ENCODE measurements around the gene RPL13A.
A peak's percentile ranks its signal among the peaks of the same experiment; 100 is the strongest.
"Not testable (repeated sequence)": the region's sequence is repeated elsewhere in the genome, so short reads cannot be mapped to it uniquely, and the experiment has no call there.

RPL13A gene

DNA sequence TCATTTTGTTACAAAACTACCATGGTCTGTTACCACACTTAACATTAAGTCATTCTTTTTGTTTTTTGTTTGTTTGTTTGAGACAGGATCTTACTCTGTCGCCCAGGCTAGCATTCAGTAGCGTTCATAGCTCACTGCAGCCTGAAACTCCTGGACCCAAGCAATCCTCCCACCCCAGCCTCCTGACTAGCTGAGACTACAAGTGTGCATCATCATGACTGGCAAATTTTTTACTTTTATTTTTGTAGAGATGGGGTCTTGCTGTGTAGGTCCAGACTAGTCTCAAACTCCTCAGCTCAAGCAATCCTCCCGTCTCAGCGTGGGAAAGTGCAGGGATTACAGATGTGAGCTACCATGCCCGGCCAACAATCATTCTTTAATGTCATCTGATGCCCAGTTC, 31.1 kb upstream of the RPL13A start:
- no peak for DNase-seq (ENCODE audit: low read depth)

DNA sequence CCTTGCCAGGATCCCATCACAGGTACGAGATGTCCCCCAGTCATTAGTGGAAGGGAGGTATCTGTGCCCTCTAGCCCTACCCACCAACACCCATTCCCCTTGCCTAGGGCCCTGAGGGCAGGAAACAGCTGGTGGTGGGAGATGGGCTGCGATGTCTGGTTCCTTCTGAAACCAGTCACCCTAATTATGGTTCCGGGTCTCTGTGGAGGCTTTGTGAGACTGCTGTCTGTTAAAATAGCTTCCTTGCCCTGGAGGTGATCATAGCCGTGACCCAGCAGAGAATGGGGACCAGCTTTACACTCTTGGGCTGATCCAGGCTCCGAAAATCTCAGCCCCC, 28.9 kb upstream of the RPL13A start:
- no peak for DNase-seq (ENCODE audit: low read depth)

DNA sequence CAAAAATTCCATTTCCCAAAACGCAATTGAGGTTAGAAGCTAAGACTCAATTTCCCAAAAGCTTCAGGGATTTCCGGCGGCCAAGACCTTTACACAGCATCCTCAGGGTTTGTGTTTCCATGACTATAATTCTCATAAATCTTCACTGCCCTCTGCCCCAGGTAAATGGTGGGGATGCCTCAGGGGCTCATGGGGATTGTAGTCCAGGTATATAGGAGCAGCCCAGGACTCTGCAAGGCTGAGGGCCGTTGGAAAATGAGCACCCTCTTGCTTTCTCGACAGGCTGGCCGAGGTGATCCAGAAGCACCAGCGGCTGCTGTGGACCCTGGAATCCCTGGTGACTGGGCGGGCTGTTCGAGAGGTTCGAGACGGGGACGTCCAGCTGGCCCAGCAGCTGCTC, 28.0 kb upstream of the RPL13A start:
- no peak for DNase-seq (ENCODE audit: low read depth)

DNA sequence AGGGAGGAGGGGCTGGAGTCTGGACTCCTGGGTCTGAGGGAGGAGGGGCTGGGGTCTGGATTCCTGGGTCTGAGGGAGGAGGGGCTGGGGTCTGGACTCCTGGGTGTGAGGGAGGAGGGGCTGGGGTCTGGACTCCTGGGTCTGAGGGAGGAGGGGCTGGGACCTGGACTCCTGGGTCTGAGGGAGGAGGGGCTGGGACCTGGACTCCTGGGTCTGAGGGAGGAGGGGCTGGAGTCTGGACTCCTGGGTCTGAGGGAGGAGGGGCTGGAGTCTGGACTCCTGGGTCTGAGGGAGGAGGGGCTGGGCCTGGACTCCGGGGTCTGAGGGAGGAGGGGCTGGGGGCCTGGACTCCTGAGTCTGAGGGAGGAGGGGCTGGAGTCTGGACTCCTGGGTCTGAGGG, 26.3 kb upstream of the RPL13A start:
- DNase-seq (ENCODE audit: low read depth): not testable (repeated sequence)

DNA sequence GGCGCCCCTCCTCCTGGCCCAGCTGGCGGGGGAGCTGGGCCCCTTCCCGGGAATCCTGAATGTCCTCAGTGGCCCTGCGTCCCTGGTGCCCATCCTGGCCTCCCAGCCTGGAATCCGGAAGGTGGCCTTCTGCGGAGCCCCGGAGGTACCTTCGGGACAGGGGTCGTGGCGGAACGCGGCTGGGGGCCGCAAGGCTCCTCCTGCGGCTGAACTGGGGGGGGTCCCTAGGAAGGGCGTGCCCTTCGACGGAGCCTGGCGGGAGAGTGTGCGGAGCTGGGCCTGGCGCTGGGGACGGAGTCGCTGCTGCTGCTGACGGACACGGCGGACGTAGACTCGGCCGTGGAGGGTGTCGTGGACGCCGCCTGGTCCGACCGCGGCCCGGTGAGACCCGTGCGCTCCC, 25.8 kb upstream of the RPL13A start:
- DNase-seq (ENCODE audit: low read depth): no peak

DNA sequence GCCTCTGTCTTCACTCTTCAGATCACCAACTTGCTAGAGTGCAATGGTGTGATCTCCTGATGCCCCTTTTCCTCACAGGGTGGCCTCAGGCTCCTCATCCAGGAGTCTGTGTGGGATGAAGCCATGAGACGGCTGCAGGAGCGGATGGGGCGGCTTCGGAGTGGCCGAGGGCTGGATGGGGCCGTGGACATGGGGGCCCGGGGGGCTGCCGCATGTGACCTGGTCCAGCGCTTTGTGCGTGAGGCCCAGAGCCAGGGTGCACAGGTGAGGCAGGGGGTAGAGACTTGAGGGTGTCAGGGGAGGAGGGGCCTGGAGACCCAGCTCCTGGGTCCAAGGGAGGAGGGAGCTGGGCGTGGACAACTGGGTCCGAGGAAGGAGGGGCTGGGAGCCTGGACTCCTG, 24.9 kb upstream of the RPL13A start:
- DNase-seq (ENCODE audit: low read depth): no peak

DNA sequence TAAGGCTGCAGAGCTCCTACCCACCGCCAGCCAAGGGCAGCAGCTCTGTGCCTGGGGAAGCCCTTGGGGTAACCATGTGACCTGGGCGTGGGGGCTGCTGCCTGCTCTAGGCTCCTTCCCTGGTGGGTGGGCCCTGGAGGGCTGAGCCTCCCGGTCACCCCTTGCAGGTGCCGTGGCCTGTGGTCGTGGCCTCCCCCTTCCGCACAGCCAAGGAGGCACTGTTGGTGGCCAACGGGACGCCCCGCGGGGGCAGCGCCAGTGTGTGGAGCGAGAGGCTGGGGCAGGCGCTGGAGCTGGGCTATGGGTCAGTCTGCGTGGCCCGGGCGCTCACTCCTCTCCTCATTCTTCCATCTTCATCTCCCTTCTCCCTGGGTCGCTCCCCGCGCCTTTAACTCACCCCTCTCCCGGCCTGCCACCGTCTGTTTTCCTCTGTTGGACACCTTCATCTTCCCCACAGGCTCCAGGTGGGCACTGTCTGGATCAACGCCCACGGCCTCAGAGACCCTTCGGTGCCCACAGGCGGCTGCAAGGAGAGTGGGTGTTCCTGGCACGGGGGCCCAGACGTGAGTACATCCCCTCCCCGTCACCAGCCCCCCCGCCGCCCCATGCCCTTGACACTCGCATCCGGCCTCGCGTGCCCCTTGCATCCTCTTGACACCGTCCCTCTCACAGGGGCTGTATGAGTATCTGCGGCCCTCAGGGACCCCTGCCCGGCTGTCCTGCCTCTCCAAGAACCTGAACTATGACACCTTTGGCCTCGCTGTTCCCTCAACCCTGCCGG, 23.3 kb upstream of the RPL13A start:
- DNase-seq (ENCODE audit: low read depth): no peak

DNA sequence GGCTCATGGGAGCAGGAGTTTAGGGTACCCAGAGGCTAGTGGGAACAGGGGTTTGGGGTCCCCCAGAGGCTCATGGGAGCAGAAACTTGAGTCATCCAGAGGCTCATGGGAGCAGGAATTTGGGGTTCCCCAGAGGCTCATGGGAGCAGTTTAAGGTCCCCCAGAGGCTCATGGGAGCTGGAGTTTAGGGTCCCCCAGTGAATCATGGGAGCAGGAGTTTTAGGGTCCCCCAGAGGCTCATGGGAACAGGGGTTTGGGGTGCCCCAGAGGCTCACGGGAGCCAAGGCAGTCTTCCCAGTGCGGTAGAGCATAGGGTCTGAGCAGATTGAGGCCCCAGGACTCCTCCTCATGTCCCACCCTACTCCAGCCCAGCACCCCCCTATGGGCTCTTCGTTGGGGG, 22.0 kb upstream of the RPL13A start:
- no peak for DNase-seq (ENCODE audit: low read depth)

DNA sequence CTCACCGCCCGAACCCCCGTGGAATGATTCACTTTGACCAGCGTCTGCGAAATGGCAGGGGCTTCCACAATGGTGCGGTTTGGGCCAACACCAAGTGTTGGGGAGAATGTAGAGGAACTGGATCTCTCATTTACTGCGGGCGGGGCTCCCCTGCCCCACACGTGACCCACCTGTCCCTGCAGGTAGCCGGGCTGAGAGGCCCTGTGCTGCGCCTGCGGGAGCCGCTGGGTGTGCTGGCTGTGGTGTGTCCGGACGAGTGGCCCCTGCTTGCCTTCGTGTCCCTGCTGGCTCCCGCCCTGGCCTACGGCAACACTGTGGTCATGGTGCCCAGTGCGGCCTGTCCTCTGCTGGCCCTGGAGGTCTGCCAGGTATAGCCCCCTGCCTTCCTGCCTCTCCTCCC, 19.2 kb upstream of the RPL13A start:
- no peak for DNase-seq (ENCODE audit: low read depth)

DNA sequence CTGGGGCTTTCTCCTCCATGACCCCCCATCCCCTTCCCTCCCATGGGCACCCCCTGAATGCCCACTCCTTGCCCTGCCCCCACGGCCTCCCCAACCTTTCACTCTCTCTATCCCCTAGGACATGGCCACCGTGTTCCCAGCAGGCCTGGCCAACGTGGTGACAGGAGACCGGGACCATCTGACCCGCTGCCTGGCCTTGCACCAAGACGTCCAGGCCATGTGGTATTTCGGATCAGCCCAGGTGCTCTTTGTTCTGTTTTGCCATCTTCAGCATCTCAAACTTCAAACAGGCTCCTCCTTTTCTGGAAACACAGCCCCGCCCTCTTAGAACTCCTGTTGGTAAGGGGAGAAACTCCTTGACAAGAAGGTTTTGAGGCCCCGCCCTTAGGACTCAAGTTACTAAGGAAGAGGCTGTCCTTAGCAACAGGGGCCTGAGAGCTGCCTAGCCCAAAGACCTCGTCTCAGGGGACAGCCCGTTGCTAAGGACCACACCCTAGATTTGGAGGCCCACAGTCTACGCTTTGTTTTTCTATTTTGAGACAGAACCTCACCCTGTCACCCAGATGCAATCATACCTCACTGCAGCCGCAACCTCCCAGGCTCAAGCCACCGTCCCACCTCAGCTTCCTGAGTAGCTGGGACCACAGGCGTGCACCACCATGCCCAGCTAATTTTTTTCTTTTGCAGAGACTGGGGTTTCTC, 18.5 kb upstream of the RPL13A start:
- peak; percentile 80 for DNase-seq (ENCODE audit: low read depth)

DNA sequence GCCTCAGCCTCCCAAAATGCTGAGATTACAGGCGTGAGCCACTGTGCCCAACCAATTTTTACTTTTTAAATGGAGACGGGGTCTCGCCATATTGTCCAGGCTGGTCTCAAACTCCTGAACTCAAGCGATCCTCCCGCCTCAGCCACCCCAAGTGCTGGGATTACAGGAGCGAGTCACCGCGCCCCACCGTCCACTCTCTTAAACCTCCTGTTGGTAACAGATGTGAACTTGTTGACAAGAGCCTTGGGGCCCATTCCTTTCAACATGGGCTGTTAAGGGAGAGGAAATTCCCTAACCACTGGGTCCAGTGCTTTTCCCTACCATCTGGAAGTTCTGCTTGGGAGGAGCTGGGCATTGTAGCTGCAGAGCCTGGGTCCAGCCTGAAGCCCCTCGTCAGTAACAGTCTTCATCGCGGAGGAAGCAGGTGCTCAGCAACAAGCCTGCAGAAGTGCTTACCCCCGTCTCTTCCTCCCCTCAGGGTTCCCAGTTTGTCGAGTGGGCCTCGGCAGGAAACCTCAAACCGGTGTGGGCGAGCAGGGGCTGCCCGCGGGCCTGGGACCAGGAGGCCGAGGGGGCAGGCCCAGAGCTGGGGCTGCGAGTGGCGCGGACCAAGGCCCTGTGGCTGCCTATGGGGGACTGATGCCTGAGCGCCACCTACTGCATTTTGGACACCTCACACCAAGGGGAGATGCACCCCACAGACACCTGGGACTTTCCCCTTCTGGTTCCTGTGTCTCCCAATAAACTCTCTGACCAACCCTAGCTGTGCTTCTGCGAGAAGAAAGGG, 17.4 kb upstream of the RPL13A start:
- DNase-seq (ENCODE audit: low read depth): peak; percentile 55

DNA sequence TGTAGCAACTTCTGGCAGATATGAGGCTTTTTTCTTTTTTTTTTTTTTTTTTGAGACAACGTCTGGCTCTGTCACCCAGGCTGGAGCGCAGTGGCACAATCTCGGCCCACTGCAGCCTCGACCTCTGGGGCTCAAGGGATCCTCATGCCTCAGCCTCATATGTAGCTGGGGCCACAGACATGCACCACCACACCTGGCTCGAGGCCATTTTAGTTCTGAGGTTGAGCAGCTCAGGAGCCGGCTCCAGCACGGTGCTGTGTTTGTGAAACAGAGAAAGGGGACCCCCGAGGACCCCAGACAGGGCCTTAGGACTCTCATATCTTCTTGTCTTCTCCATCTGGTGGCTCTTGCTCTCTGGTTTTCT, 16.8 kb upstream of the RPL13A start:
- DNase-seq (ENCODE audit: low read depth): no peak

DNA sequence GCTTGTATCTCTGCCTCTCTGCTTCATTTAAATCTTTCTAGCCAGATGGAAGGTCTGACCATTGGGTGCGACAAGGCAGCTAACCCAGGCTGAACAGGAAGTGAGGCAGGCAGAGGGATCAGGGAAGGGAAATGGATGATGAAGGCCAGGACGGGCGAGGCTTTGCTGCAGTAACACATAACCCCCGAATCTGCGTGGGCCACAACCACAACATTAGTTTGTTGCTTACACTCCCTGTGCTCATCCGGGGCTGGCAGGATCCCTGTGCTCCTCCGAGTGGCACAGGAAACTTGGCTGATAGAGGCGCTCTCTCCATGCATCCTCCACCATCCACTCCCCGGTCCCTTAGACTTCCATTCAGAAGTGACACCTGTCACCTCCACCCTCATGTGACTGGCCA, 14.5 kb upstream of the RPL13A start:
- DNase-seq (ENCODE audit: low read depth): no peak

DNA sequence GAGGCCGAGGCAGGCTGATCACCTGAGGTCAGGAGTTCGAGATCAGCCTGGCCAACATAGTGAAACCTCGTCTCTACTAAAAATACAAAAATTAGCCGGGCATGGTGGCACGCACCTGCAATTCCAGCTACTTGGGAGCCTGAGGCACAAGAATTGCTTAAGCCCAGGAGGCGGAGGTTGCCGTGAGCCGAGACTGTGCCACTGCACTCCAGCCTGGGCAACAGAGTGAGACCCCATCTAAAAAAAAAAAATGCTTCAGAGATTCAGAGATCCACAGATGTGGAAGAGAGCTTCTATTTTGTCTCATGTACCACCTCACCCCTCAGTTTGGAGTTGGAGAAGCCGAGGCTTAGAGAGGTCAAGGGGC, 13.9 kb upstream of the RPL13A start:
- not testable (repeated sequence) for DNase-seq (ENCODE audit: low read depth)

DNA sequence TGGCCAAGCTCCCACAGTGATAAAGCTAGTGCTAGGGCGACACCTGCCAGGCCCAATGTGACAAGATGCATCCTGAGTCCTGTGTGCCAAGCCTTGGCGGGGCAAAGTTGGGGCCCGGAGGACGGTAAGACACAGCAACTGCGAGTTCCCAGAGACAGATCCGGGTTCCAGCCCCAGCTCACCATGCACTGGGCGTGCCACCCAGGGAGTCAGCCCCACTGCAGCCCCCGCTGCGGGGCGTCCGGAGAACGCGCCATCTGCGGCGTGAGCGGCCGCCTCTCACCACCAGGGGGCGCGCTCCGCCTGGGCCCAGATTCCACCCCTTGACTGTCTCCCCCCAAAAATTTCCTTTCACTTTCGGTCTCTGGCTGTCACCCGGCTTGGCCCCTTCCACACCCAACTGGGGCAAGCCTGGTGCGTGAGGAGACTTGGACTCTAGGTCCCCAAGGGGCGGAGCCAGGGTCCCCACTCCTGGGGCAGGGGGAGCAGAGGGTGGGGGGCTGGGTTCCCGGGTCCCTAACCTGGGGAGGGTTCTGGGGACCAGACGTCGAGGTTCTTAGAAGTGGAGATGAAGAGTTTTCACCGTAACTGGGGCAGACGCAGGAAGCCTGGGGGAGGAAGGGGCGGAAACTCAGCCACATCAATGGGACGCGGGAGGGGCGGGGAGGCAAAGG, 13.4 kb upstream of the RPL13A start, which contains the start of gene FLT3LG:
FLT3LG (plus strand) TSS at position 348 of the 674 bp plus-strand sequence. CDS start 425 bp downstream, outside the sequence.
- DNase-seq (ENCODE audit: low read depth): peak; percentile 83

DNA sequence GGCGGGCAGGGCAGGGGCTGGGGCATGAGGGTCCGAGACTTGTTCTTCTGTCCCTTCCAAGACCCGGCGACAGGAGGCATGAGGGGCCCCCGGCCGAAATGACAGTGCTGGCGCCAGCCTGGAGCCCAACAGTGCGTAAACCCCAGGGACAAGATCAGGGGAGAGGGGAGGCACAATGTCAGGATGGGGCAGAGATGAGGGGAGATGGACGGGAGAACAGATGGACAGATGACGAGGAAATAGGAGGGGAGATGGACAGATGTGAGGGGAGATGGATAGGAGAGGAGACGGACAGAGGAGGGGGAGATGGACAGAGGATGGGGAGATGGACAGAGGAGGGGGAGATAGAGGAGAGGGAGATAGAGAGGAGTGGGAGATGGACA, 12.9 kb upstream of the RPL13A start:
- DNase-seq (ENCODE audit: low read depth): no peak

DNA sequence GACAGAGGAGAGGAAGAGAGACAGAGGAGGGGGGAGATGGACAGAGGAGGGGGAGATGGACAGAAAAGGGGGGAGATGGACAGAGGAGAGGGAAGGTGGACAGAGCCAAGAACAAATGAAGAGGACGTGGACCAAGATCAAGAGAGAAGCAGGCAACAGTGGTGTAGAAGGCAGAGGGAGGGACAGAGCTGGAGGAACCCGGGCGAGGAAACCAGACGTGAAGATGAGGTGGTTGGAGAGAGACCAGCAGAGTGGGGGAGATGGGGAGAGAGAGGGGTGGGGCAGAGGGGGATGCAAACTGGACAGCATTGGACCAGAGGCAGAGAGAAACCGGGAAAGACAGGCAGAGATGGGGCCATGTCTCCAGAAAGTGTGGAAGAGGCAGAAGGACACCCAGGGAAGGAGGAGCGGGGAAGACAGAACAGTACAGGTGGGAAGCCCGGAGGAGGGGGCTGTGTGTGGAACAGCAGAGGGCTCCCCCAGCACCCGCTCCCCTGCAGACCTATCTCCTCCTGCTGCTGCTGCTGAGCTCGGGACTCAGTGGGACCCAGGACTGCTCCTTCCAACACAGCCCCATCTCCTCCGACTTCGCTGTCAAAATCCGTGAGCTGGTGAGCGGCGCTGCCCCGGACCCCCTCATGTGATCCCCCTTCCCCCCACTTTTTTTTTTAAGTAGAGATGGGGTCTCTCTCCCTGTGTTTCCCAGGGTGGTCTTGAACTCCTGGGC, 12.1 kb upstream of the RPL13A start:
- DNase-seq (ENCODE audit: low read depth): no peak

DNA sequence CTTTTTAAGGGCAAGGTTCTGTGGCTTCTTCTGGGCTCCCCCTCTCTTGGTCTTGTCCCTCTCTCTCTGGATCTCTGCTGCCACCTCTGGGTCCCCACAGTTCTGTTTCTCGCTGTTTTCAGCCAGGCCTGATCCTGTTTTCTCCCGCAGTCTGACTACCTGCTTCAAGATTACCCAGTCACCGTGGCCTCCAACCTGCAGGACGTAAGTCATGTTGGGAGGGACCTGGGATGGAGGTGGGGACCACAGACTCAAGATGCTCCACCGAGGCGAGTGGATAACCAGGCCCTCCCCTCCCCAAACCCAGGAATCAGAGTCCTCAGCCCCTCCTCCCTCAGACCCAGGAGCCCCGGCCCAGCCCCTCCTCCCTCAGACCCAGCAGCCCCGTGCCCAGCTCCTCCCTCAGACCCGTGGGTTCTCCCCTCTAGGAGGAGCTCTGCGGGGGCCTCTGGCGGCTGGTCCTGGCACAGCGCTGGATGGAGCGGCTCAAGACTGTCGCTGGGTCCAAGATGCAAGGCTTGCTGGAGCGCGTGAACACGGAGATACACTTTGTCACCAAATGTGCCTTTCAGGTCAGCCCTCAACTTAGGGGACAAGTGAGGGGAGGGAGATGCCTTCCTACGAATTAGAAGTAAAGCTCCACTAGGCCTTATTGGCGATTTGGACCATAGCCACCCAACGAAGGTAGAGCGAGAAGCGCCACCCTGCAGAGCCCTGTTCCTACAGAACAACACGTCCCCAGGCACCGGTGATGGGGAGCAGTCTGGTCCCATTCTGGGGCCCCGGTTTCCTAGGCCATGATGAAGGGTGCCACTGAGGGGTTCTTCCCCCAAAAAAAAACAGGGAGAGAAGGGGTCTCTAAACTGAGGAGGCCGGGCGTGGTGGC, 11.2 kb upstream of the RPL13A start:
- DNase-seq (ENCODE audit: low read depth): no peak

DNA sequence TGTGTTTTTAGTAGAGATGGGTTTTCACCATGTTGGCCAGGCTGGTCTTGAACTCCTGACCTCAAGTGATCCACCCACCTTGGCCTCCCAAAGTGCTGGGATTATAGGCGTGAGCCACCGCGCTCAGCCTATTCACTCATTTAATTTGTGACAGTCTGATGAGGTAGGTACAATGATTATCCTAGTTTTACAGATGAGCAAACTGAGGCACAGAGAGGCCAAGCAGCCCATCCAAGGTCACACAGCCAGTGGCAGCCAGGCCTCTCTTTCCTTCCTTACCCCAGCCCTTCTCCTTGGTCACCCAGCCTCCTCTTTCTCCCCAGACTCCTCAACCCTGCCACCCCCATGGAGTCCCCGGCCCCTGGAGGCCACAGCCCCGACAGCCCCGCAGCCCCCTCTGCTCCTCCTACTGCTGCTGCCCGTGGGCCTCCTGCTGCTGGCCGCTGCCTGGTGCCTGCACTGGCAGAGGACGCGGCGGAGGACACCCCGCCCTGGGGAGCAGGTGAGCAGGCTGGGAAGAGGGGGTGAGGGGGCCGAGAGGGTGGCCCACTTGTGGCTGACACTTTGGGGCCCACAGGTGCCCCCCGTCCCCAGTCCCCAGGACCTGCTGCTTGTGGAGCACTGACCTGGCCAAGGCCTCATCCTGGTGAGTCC, 7.3 kb upstream of the RPL13A start:
- no peak for DNase-seq (ENCODE audit: low read depth)

DNA sequence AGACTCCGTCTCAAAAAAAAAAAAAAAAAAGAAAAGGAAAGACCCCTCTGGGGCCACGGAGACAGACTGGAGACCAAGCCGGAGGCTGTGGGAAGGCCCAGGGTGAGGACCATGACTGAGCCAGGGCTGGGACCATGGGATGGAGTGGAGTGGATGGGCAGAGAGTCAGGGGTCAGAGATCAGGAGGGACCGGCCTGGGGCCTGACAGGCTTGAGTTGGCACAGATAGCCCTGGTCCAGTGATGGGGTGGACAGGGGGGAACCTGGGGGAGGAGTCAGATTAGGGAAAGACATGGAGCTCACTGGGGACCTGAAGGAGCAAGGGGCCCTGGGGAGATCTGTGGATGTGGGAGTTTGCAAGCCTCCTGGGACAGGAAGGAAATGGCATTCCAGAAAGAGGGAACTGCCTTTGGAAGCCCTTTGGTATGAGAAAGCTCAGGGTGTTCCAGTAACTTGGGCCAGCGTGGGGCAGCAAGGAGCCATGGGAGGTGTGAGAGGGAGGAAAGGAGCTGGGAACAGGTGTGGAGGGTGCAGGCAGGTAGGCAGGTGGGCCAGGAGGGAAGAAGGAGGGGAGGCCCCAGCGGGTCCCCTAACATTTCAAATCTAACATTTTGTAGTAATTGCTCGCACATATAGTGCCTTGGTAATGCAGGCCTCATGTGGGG, 6.3 kb upstream of the RPL13A start:
- no peak for DNase-seq (ENCODE audit: low read depth)

Measured in stimulated activated CD8-positive, alpha-beta memory T cell treated with anti-CD3 and anti-CD28 coated beads, Interleukin-12 subunit alpha, Interleukin-12 subunit beta, amount 100 ng/mL, for 1 hour (primary cell).